GM18907 (cell line): ENCODE data around the gene C17orf100.

ENCODE experiments used
- ATAC-seq: cut with Tn5 transposase; IDR thresholded peaks from one replicate; pipeline ENCODE4 v1.9.1; 2021; ENCODE audit warnings: mild to moderate bottlenecking, moderate library complexity; ENCODE audit not compliant: unreplicated experiment

C17orf100 gene

GRCh38 chr17:6651354-6651918 lies at the start of gene C17orf100, which contains the start of gene MED31:
C17orf100 (plus strand) TSS chr17:6651762; CDS start chr17:6651914, 152 bp downstream.
MED31 (minus strand) TSS chr17:6651605; CDS start chr17:6651528, 77 bp downstream.
- ATAC-seq: peak; percentile 88

GRCh38 chr17:6602141-6602540 lies 49.4 kb upstream of the C17orf100 start:
- ATAC-seq: no peak

- no peak for ATAC-seq
Measured at GRCh38 chr17:6603744-6604325, 47.7 kb upstream of the C17orf100 start.

GRCh38 chr17:6605142-6605541 lies 46.4 kb upstream of the C17orf100 start:
- no peak for ATAC-seq

GRCh38 chr17:6608321-6608720 lies 43.2 kb upstream of the C17orf100 start:
- no peak for ATAC-seq

GRCh38 chr17:6610011-6610410 lies 41.6 kb upstream of the C17orf100 start:
- no peak for ATAC-seq

GRCh38 chr17:6611231-6611630 lies 40.3 kb upstream of the C17orf100 start:
- no peak for ATAC-seq

- ATAC-seq: no peak
Measured at GRCh38 chr17:6623941-6624340, 27.6 kb upstream of the C17orf100 start.

GRCh38 chr17:6626616-6627015 lies 24.9 kb upstream of the C17orf100 start:
- no peak for ATAC-seq

GRCh38 chr17:6627019-6627418 lies 24.5 kb upstream of the C17orf100 start:
- ATAC-seq: no peak

GRCh38 chr17:6630390-6630789 lies 21.2 kb upstream of the C17orf100 start:
- no peak for ATAC-seq

- no peak for ATAC-seq
Measured at GRCh38 chr17:6632530-6632929, 19.0 kb upstream of the C17orf100 start.

- no peak for ATAC-seq
Measured at GRCh38 chr17:6633263-6633662, 18.3 kb upstream of the C17orf100 start.

- no peak for ATAC-seq
Measured at GRCh38 chr17:6636105-6636504, 15.5 kb upstream of the C17orf100 start.

GRCh38 chr17:6636616-6637457 lies 14.7 kb upstream of the C17orf100 start:
- ATAC-seq: no peak

- no peak for ATAC-seq
Measured at GRCh38 chr17:6637458-6637840, 14.1 kb upstream of the C17orf100 start.

- no peak for ATAC-seq
Measured at GRCh38 chr17:6638046-6638908, 13.3 kb upstream of the C17orf100 start.

GRCh38 chr17:6639014-6639585 lies 12.5 kb upstream of the C17orf100 start:
- no peak for ATAC-seq

- peak; percentile 9 for ATAC-seq
Measured at GRCh38 chr17:6639586-6640535, 11.7 kb upstream of the C17orf100 start.
